Measurements from ENCODE around the gene GMDS.

The GMDS gene

GRCh38 chr6:2197177-2197671, 48.2 kb downstream of the GMDS start:
- H3F3A ChIP-seq (ENCODE audit: low read depth), result no peaks in the 10 kb centered on the region
- no peaks in the 10 kb centered on the region for H3K9me3 ChIP-seq (ENCODE audit: insufficient read depth, low read depth, low read length)
- H3K9ac ChIP-seq (ENCODE audit: low read depth, low read length, poor library complexity, severe bottlenecking), result no peak overlapping the region
- TF ChIP-seq EZH2phosphoT487 (IDR thresholded peaks at IDR 0.05; ENCODE audit: borderline replicate concordance), result no peak
- no peak for TF ChIP-seq CTCF (conservative IDR thresholded peaks at IDR 0.05; ENCODE audit: low read length)
- H3K4me1 ChIP-seq (ENCODE audit: insufficient read depth, low read length, poor library complexity, severe bottlenecking), result peaks cover 9% of the 10 kb centered on the region
- H3K9me2 ChIP-seq (replicated peaks; ENCODE audit: low read depth, low read length), result no peaks in the 10 kb centered on the region
- H3K4me3 ChIP-seq (ENCODE audit: low read length, poor library complexity, severe bottlenecking), result no peak overlapping the region
- H2AFZ ChIP-seq (ENCODE audit: low read length), result no peak overlapping the region
- no peaks in the 10 kb centered on the region for H4K20me1 ChIP-seq (ENCODE audit: insufficient read depth, low read length, poor library complexity, severe bottlenecking)
- peaks cover 4% of the 10 kb centered on the region; the same call in 1 of the 2 replicates for H3K79me2 ChIP-seq (ENCODE audit: insufficient read depth, low read length)
- H3K27me3 ChIP-seq (ENCODE audit: insufficient read depth, low read length, poor library complexity, severe bottlenecking), result no peaks in the 10 kb centered on the region
- H3K4me2 ChIP-seq (ENCODE audit: low read depth, low read length, poor library complexity, severe bottlenecking), result no peak overlapping the region
- no peaks in the 10 kb centered on the region for H3K36me3 ChIP-seq (ENCODE audit: insufficient read depth, low read length)

- no peaks in the 10 kb centered on the region for H4K20me1 ChIP-seq (ENCODE audit: insufficient read depth, low read length, poor library complexity, severe bottlenecking)
- no peaks in the 10 kb centered on the region for H3K36me3 ChIP-seq (ENCODE audit: insufficient read depth, low read length)
- H3K4me1 ChIP-seq (ENCODE audit: insufficient read depth, low read length, poor library complexity, severe bottlenecking), result peaks cover 9% of the 10 kb centered on the region
- no peak overlapping the region for H3K9ac ChIP-seq (ENCODE audit: low read depth, low read length, poor library complexity, severe bottlenecking)
- peaks cover 4% of the 10 kb centered on the region; the same call in 1 of the 2 replicates for H3K79me2 ChIP-seq (ENCODE audit: insufficient read depth, low read length)
- H3K4me2 ChIP-seq (ENCODE audit: low read depth, low read length, poor library complexity, severe bottlenecking), result no peak overlapping the region
- H3F3A ChIP-seq (ENCODE audit: low read depth), result no peaks in the 10 kb centered on the region
- no peaks in the 10 kb centered on the region for H3K9me3 ChIP-seq (ENCODE audit: insufficient read depth, low read depth, low read length)
- no peaks in the 10 kb centered on the region for H3K27me3 ChIP-seq (ENCODE audit: insufficient read depth, low read length, poor library complexity, severe bottlenecking)
- H3K9me2 ChIP-seq (replicated peaks; ENCODE audit: low read depth, low read length), result no peaks in the 10 kb centered on the region
- no peak overlapping the region for H3K4me3 ChIP-seq (ENCODE audit: low read length, poor library complexity, severe bottlenecking)
- no peak overlapping the region for H2AFZ ChIP-seq (ENCODE audit: low read length)
- TF ChIP-seq CTCF (conservative IDR thresholded peaks at IDR 0.05; ENCODE audit: low read length) (peak; percentile 87), EZH2phosphoT487 (IDR thresholded peaks at IDR 0.05; ENCODE audit: borderline replicate concordance) (no peak)
These were observed 49.2 kb downstream of the GMDS start for GRCh38 chr6:2196079-2196679.

GRCh38 chr6:2194643-2195042, 50.8 kb downstream of the GMDS start:
- H4K20me1 ChIP-seq (ENCODE audit: insufficient read depth, low read length, poor library complexity, severe bottlenecking), result no peaks in the 10 kb centered on the region
- no peak overlapping the region for H2AFZ ChIP-seq (ENCODE audit: low read length)
- no peaks in the 10 kb centered on the region for H3F3A ChIP-seq (ENCODE audit: low read depth)
- peaks cover 9% of the 10 kb centered on the region for H3K4me1 ChIP-seq (ENCODE audit: insufficient read depth, low read length, poor library complexity, severe bottlenecking)
- no peaks in the 10 kb centered on the region for H3K36me3 ChIP-seq (ENCODE audit: insufficient read depth, low read length)
- no peak overlapping the region for H3K9ac ChIP-seq (ENCODE audit: low read depth, low read length, poor library complexity, severe bottlenecking)
- peaks cover 4% of the 10 kb centered on the region; the same call in 1 of the 2 replicates for H3K79me2 ChIP-seq (ENCODE audit: insufficient read depth, low read length)
- H3K27me3 ChIP-seq (ENCODE audit: insufficient read depth, low read length, poor library complexity, severe bottlenecking), result no peaks in the 10 kb centered on the region
- H3K4me3 ChIP-seq (ENCODE audit: low read length, poor library complexity, severe bottlenecking), result no peak overlapping the region
- no peaks in the 10 kb centered on the region for H3K9me2 ChIP-seq (replicated peaks; ENCODE audit: low read depth, low read length)
- TF ChIP-seq EZH2phosphoT487 (IDR thresholded peaks at IDR 0.05; ENCODE audit: borderline replicate concordance), result no peak
- no peak for TF ChIP-seq CTCF (conservative IDR thresholded peaks at IDR 0.05; ENCODE audit: low read length)
- H3K9me3 ChIP-seq (ENCODE audit: insufficient read depth, low read depth, low read length), result no peaks in the 10 kb centered on the region
- no peak overlapping the region for H3K4me2 ChIP-seq (ENCODE audit: low read depth, low read length, poor library complexity, severe bottlenecking)

Data from Loucy (cell line).